ENCODE measurements around the gene DIPK1A.

GRCh38 chr1:92887465-92887864 lies 73.8 kb downstream of the DIPK1A start:
- TF ChIP-seq CTCF (IDR thresholded peaks at IDR 0.05) = no peak
- no peak for TF ChIP-seq POLR2A (IDR thresholded peaks at IDR 0.05)
